ENCODE results near the gene NDUFV3. TPM values are rescaled to one million over a fixed set of nuclear protein-coding genes. Genes with fewer than 3 reads are reported as not detected.
"Not testable (repeated sequence)": the region's sequence is repeated elsewhere in the genome, so short reads cannot be mapped to it uniquely, and the experiment has no call there.

Gene NDUFV3
- total and polyA plus RNA-seq, 2 experiments from 2014 or later = 31.9 to 36.3 TPM

DNA sequence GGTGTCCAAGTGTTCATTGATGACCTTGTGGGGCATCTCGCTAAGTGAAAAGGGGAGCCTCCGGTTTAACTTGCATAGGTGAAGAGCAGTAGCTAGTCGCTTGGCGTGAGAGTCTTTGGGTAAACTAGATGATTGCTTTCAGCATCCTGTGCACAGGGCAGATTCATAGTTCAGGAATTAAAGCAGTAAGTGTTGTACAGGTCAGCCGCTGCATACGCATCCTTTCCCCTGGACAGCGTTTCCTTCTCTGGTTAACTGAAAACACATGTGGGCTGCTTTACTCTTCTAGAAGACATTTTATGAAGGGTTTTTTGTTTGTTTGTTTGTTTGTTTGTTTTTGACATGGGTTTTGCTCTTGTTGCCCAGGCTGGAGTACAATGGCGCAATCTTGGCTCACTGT lies 12.1 kb downstream of the NDUFV3 start:
- no peaks in the 10 kb centered on the region for H3K36me3 ChIP-seq (replicated peaks; ENCODE audit: insufficient read depth, low read depth)
- no peak for DNase-seq (ENCODE audit: low spot score)
- H3K9me2 ChIP-seq (replicated peaks; ENCODE audit: insufficient read depth) = no peaks in the 10 kb centered on the region
- H4K20me1 ChIP-seq (ENCODE audit: insufficient read depth, poor library complexity, severe bottlenecking) = no peaks in the 10 kb centered on the region
- WGBS (ENCODE audit: low lambda C conversion rate, missing lambda C conversion rate) = 92% methylated on average over 8 of the region's 8 CpGs
- H2AFZ ChIP-seq = no peak overlapping the region
- no peak overlapping the region for H3K4me2 ChIP-seq
- no peaks in the 10 kb centered on the region for H3K4me1 ChIP-seq (ENCODE audit: insufficient read depth)
- no peak overlapping the region for H3K27ac ChIP-seq
- no peak for TF ChIP-seq EZH2phosphoT487 (IDR thresholded peaks at IDR 0.05; ENCODE audit: low read depth, severe bottlenecking, unreplicated experiment)
- no peak for TF ChIP-seq EZH2 (IDR thresholded peaks at IDR 0.05; ENCODE audit: borderline replicate concordance)
- TF ChIP-seq, protein P1, sequence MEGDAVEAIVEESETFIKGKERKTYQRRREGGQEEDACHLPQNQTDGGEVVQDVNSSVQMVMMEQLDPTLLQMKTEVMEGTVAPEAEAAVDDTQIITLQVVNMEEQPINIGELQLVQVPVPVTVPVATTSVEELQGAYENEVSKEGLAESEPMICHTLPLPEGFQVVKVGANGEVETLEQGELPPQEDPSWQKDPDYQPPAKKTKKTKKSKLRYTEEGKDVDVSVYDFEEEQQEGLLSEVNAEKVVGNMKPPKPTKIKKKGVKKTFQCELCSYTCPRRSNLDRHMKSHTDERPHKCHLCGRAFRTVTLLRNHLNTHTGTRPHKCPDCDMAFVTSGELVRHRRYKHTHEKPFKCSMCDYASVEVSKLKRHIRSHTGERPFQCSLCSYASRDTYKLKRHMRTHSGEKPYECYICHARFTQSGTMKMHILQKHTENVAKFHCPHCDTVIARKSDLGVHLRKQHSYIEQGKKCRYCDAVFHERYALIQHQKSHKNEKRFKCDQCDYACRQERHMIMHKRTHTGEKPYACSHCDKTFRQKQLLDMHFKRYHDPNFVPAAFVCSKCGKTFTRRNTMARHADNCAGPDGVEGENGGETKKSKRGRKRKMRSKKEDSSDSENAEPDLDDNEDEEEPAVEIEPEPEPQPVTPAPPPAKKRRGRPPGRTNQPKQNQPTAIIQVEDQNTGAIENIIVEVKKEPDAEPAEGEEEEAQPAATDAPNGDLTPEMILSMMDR (IDR thresholded peaks at IDR 0.05; ENCODE audit: poor library complexity) = no peak
- H3K27me3 ChIP-seq = no peaks in the 10 kb centered on the region
- peaks cover 10% of the 10 kb centered on the region for H3K79me2 ChIP-seq
- no peaks in the 10 kb centered on the region for H3K9me3 ChIP-seq (ENCODE audit: low read depth)
- H3K4me3 ChIP-seq = no peak overlapping the region

DNA sequence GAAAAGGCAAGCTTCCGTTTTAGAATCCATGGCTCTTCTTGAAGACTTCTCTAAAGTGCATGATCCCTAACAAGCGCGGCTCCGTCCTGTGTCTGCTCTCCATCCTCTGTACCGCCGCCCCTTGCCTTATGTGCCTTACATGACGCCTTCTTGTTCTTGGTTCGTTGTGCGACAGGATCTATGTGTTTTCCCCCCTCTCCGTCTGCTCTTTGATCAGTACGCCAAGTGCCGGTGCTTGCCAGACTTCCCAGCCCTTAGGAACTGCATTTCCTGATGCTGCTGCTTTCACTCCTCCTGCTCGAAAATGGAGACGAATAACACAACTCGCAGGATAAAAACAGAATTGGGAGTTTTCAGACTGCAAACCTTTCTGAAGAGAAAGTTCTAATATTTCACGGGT lies 13.1 kb downstream of the NDUFV3 start:
- TF ChIP-seq EZH2 (IDR thresholded peaks at IDR 0.05; ENCODE audit: borderline replicate concordance) (no peak), EZH2phosphoT487 (IDR thresholded peaks at IDR 0.05; ENCODE audit: low read depth, severe bottlenecking, unreplicated experiment) (no peak)
- TF ChIP-seq, protein P1 (IDR thresholded peaks at IDR 0.05; ENCODE audit: poor library complexity) = no peak
- WGBS (ENCODE audit: low lambda C conversion rate, missing lambda C conversion rate) = 97% methylated on average over 16 of the region's 16 CpGs
- no peak overlapping the region for H3K4me3 ChIP-seq

DNA sequence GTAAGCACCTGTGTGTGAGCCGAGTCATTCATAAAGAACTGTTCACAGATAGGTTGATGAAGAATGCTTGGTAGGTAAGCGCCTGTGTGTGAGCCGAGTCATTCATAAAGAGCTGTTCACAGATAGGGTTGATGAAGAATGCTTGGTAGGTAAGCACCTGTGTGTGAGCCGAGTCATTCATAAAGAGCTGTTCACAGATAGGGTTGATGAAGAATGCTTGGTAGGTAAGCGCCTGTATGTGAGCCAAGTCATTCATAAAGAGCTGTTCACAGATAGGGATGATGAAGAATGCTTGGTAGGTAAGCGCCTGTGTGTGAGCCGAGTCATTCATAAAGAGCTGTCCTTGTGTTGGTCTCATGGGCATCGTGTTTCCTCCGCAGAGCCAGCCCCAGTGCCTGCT lies 15.4 kb downstream of the NDUFV3 start:
- 94% methylated on average over 9 of the region's 9 CpGs for WGBS (ENCODE audit: low lambda C conversion rate, missing lambda C conversion rate)
- not testable (repeated sequence) for H3K9me3 ChIP-seq (ENCODE audit: low read depth)

More for the DNA sequence above, 13.1 kb downstream of the NDUFV3 start:
- Histone ChIP-seq H3K79me2 (peaks cover 5% of the 10 kb centered on the region), H2AFZ (no peak overlapping the region), H3K4me1 (ENCODE audit: insufficient read depth) (no peaks in the 10 kb centered on the region), H3K27ac (no peak overlapping the region), H3K9me2 (replicated peaks; ENCODE audit: insufficient read depth) (no peaks in the 10 kb centered on the region), H3K27me3 (no peaks in the 10 kb centered on the region), H3K9me3 (ENCODE audit: low read depth) (no peaks in the 10 kb centered on the region), H4K20me1 (ENCODE audit: insufficient read depth, poor library complexity, severe bottlenecking) (no peaks in the 10 kb centered on the region), H3K4me2 (no peak overlapping the region), H3K36me3 (replicated peaks; ENCODE audit: insufficient read depth, low read depth) (no peaks in the 10 kb centered on the region)
- no peak for DNase-seq (ENCODE audit: low spot score)

GRCh38 chr21:42911920-42912319 lies 18.8 kb downstream of the NDUFV3 start:
- 96% methylated on average over 6 of the region's 6 CpGs for WGBS (ENCODE audit: low lambda C conversion rate, missing lambda C conversion rate)
- H3K4me1 ChIP-seq (ENCODE audit: insufficient read depth); H2AFZ ChIP-seq; H3K36me3 ChIP-seq (replicated peaks; ENCODE audit: insufficient read depth, low read depth); H3K9me3 ChIP-seq (ENCODE audit: low read depth); H3K27ac ChIP-seq; H3K79me2 ChIP-seq; H3K4me2 ChIP-seq; H3K4me3 ChIP-seq; H3K27me3 ChIP-seq; H3K9me2 ChIP-seq (replicated peaks; ENCODE audit: insufficient read depth); H4K20me1 ChIP-seq (ENCODE audit: insufficient read depth, poor library complexity, severe bottlenecking); DNase-seq (ENCODE audit: low spot score): not testable (repeated sequence)

More for the DNA sequence above, 15.4 kb downstream of the NDUFV3 start:
- not testable (repeated sequence) for H4K20me1 ChIP-seq (ENCODE audit: insufficient read depth, poor library complexity, severe bottlenecking); H2AFZ ChIP-seq; H3K79me2 ChIP-seq; H3K4me3 ChIP-seq; DNase-seq (ENCODE audit: low spot score); H3K36me3 ChIP-seq (replicated peaks; ENCODE audit: insufficient read depth, low read depth); H3K27ac ChIP-seq; H3K9me2 ChIP-seq (replicated peaks; ENCODE audit: insufficient read depth); H3K4me2 ChIP-seq; H3K27me3 ChIP-seq; H3K4me1 ChIP-seq (ENCODE audit: insufficient read depth)

- Histone ChIP-seq H3K36me3 (replicated peaks; ENCODE audit: insufficient read depth, low read depth) (no peaks in the 10 kb centered on the region), H3K4me2 (no peak overlapping the region), H4K20me1 (ENCODE audit: insufficient read depth, poor library complexity, severe bottlenecking) (no peaks in the 10 kb centered on the region), H3K9me3 (ENCODE audit: low read depth) (no peaks in the 10 kb centered on the region), H3K27ac (no peak overlapping the region), H3K27me3 (no peaks in the 10 kb centered on the region), H3K9me2 (replicated peaks; ENCODE audit: insufficient read depth) (no peaks in the 10 kb centered on the region), H3K4me3 (no peak overlapping the region), H3K79me2 (no peaks in the 10 kb centered on the region), H2AFZ (no peak overlapping the region), H3K4me1 (ENCODE audit: insufficient read depth) (no peaks in the 10 kb centered on the region)
- 81% methylated on average over 7 of the region's 7 CpGs for WGBS (ENCODE audit: low lambda C conversion rate, missing lambda C conversion rate)
- DNase-seq (ENCODE audit: low spot score) = no peak
- TF ChIP-seq EZH2phosphoT487 (IDR thresholded peaks at IDR 0.05; ENCODE audit: low read depth, severe bottlenecking, unreplicated experiment) = no peak
Measured at GRCh38 chr21:42913476-42913875, 20.4 kb downstream of the NDUFV3 start.

Measured in hepatocyte (in vitro differentiated cells).